Pancreas (tissue), 10 donors: Measurements from ENCODE around the gene CCDC137. TPM values are rescaled to one million over a fixed set of nuclear protein-coding genes. Genes with fewer than 3 reads are reported as not detected.

Source experiments
- ATAC-seq, 4 donors: fragments of 200-7000 bp; cut with Tn5 transposase; one replicate each; pipeline versions ENCODE4 v1.8.0 to v1.9.1; 2020; ENCODE audit warnings: mild to moderate bottlenecking in 4 of 4, moderate library complexity in 4 of 4
- DNase-seq, 6 donors: peaks; one replicate each; pipeline ENCODE4 v3.0.0-alpha.2; 2020
- FAIRE-seq: peaks from 2 replicates; lab custom pipeline; 2012; peaks lifted over from hg19 to GRCh38; lab: Jason Lieb, UNC
- H3K27ac ChIP-seq, 4 donors: fragments of 200-600 bp; sonication (generic); 1 replicate in 3 of 4; 2 replicates in 1 of 4; pipeline versions ENCODE4 v1.5.0 to v1.8.0; 2020
- H3K27me3 ChIP-seq, 4 donors: fragments of 200-600 bp; one replicate each; pipeline ENCODE4 v1.8.0; 2021
- H3K36me3 ChIP-seq, 3 donors: fragments of 200-600 bp; sonication (generic) in 1 of 3; one replicate each; pipeline versions ENCODE4 v1.5.0 to v1.8.0; 2020 to 2021
- H3K4me1 ChIP-seq, 3 donors: fragments of 200-600 bp; one replicate each; pipeline ENCODE4 v1.8.0; 2021
- H3K4me3 ChIP-seq, 4 donors: fragments of 200-600 bp; sonication (generic) in 2 of 4; one replicate each; pipeline versions ENCODE4 v1.5.0 to v1.8.0; 2020 to 2021
- H3K9me3 ChIP-seq, 4 donors: fragments of 200-600 bp; one replicate each; pipeline ENCODE4 v1.8.0; 2021
- WGBS, 2 donors: extraction: QIAGEN DNeasy Blood & Tissue Kit; methylation state at CpG; one replicate each; pipeline ENCODE4 v1.1.7; 2013; 5-methylcytosine and 5-hydroxymethylcytosine counted together
- intact Hi-C, 3 donors: fragments of 100-400 bp; cut with DNase I; formaldehyde crosslinking; loops; one replicate each; pipeline versions ENCODE4 v1.11.1 to v1.14.2; 2022
- polyA plus RNA-seq, 2 donors: library from polyadenylated mRNA; stranded (reverse); fragments of 200-250 nt; gene quantifications; one replicate each; pipeline ENCODE4 v1.2.3, GENCODE V29; 2013
- total RNA-seq, 6 donors: library from RNA; stranded (reverse); fragmentation: NEBNext Ultra II Directional in 4 of 6; extraction: Animal tissue kit (Norgen Biotek cat#: 25700) in 4 of 6; gene quantifications; one replicate each; pipeline versions ENCODE4 v1.2.1 to v1.2.4, GENCODE V29; 2021 to 2023
- TF ChIP-seq, protein P1 (sequence below), 4 donors: fragments of 200-600 bp; sonication (generic) in 3 of 4; IDR thresholded peaks; one replicate each; pipeline versions ENCODE4 v1.5.0 to v1.8.0; 2021; ENCODE audit warnings: antibody characterized with exemption in 4 of 4
- donor health status: healthy with polysubstance abuse.
- donor health status: DM: no; HTN: no; CAD: no; lungs with moderate emphysema.
- donor health status: DM: no; HTN: no; CAD: no.
- donor health status: control.
- donor health status: control.
- donor health status: Bipolar disorder and iron deficiency.
- donor health status: DM: yes; HTN: yes; CAD: no.
- donor health status: DM: no; HTN: no; CAD: no.
- donor health status: DM: no; HTN: no; CAD: no.
- donor health status: DM: yes; HTN: yes; CAD: no.

The CCDC137 gene
- total and polyA plus RNA-seq, 8 donors: 2.9 to 50.4 (median 6.8) TPM

GRCh38 chr17:81638683-81639082, 27.9 kb upstream of the CCDC137 start:
- Histone ChIP-seq H3K4me1 (peaks cover 0 to 23% (median 7%) of the 10 kb centered on the region in 3 donors), H3K9me3 (no peaks in the 10 kb centered on the region), H3K36me3 (no peaks in the 10 kb centered on the region), H3K27me3 (no peaks in the 10 kb centered on the region), H3K27ac (no peak overlapping the region), H3K4me3 (no peak overlapping the region)
- intact Hi-C loops: no loop called here
- ATAC-seq (no peak), FAIRE-seq (no peak), DNase-seq (no peak)
- TF ChIP-seq, protein P1, sequence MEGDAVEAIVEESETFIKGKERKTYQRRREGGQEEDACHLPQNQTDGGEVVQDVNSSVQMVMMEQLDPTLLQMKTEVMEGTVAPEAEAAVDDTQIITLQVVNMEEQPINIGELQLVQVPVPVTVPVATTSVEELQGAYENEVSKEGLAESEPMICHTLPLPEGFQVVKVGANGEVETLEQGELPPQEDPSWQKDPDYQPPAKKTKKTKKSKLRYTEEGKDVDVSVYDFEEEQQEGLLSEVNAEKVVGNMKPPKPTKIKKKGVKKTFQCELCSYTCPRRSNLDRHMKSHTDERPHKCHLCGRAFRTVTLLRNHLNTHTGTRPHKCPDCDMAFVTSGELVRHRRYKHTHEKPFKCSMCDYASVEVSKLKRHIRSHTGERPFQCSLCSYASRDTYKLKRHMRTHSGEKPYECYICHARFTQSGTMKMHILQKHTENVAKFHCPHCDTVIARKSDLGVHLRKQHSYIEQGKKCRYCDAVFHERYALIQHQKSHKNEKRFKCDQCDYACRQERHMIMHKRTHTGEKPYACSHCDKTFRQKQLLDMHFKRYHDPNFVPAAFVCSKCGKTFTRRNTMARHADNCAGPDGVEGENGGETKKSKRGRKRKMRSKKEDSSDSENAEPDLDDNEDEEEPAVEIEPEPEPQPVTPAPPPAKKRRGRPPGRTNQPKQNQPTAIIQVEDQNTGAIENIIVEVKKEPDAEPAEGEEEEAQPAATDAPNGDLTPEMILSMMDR (IDR thresholded peaks at IDR 0.05): no peak
- 62 to 70% methylated on average over 4 of the region's 4 CpGs for WGBS, 2 donors

DNA sequence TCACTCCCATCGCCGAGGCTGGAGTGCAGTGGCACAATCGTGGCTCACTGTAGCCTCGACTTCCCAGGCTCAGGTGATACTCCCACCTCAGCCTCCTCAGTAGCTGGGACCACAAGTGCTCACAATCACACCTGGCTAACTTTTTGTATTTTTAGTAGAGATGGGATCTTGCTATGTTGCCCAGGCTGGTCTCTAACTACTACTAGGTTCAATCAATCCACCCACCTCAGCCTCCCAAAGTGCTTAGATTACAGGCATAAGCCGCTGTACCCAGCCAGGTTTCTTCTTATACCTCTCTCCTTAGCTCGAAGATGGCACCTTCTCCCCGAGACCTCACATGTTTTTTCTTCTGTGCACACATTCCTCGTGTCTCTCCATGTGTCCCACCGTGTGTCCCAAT, 26.5 kb upstream of the CCDC137 start:
- WGBS, 2 donors: 85 to 86% methylated on average over 9 of the region's 9 CpGs
- DNase-seq (peak in 1 of 6 donors; percentile 11), ATAC-seq (no peak), FAIRE-seq (no peak)
- Histone ChIP-seq H3K4me3 (no peak overlapping the region), H3K36me3 (no peaks in the 10 kb centered on the region), H3K4me1 (peaks cover 0 to 15% (median 7%) of the 10 kb centered on the region in 3 donors), H3K27me3 (no peaks in the 10 kb centered on the region), H3K9me3 (no peaks in the 10 kb centered on the region), H3K27ac (no peak overlapping the region)
- TF ChIP-seq, protein P1 (IDR thresholded peaks at IDR 0.05): no peak
- intact Hi-C loops: no loop called here

DNA sequence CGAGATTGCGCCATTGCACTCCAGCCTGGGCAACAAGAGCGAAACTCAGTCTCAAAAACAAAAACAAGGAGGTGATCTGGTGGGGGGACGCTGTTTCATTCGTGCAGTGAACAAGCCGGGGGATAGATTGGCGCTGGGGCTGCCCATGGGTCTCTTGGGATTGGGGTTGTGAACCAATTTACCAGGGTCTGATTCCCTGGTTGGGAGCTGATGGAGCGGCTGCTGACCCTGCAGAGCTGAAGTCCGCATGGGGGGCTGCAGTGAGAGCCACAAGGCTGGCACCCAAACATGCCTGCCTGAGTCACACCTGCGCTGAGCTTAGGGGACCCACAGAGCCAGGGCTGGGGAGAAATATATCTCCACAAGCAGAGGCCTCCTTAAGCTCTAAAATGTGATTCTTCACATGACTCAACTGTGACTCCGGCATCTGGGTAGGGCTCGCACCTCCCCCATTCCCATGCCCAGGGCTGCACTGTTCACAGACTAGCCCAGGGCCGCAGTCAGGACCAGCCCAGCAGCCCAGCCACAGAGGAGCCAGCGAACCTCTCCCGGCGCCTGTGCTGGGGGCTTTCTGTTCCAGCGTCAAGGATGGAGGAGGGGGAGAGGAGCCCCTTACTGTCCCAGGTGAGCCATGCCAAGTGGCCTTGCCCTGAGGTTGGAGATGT, 24.6 kb upstream of the CCDC137 start:
- ATAC-seq (no peak), FAIRE-seq (no peak), DNase-seq (peak in 1 of 6 donors; percentile 36)
- intact Hi-C loops: no loop called here
- H3K27ac ChIP-seq: no peak overlapping the region
- H3K27me3 ChIP-seq: no peaks in the 10 kb centered on the region
- H3K36me3 ChIP-seq: no peaks in the 10 kb centered on the region
- TF ChIP-seq, protein P1 (IDR thresholded peaks at IDR 0.05): no peak
- no peaks in the 10 kb centered on the region for H3K9me3 ChIP-seq
- WGBS, 2 donors: 89 to 93% methylated on average over 16 to 17 of the region's 17 CpGs
- peaks cover 0 to 5% (median 0%) of the 10 kb centered on the region in 3 donors for H3K4me1 ChIP-seq
- no peak overlapping the region for H3K4me3 ChIP-seq

GRCh38 chr17:81644496-81644895, 22.0 kb upstream of the CCDC137 start:
- H3K4me3 ChIP-seq: no peak overlapping the region
- no peak for DNase-seq
- no peak for FAIRE-seq
- intact Hi-C loops: no loop called here
- H3K27me3 ChIP-seq: peaks cover 0 to 12% (median 3%) of the 10 kb centered on the region in 4 donors
- 85 to 92% methylated on average over 14 to 15 of the region's 15 CpGs for WGBS, 2 donors
- no peaks in the 10 kb centered on the region for H3K36me3 ChIP-seq
- no peaks in the 10 kb centered on the region for H3K4me1 ChIP-seq
- H3K27ac ChIP-seq: no peak overlapping the region
- TF ChIP-seq, protein P1 (IDR thresholded peaks at IDR 0.05): no peak
- ATAC-seq: no peak
- no peaks in the 10 kb centered on the region for H3K9me3 ChIP-seq
